Measurements from ENCODE around the gene SCYGR8. TPM values are rescaled to one million over a fixed set of nuclear protein-coding genes. Genes with fewer than 3 reads are reported as not detected.

SCYGR8 gene
- total and polyA plus RNA-seq, 10 of the 15 experiments (the other 5 are each of a cell fraction or from before 2014, with no cell fraction given), result not detected

DNA sequence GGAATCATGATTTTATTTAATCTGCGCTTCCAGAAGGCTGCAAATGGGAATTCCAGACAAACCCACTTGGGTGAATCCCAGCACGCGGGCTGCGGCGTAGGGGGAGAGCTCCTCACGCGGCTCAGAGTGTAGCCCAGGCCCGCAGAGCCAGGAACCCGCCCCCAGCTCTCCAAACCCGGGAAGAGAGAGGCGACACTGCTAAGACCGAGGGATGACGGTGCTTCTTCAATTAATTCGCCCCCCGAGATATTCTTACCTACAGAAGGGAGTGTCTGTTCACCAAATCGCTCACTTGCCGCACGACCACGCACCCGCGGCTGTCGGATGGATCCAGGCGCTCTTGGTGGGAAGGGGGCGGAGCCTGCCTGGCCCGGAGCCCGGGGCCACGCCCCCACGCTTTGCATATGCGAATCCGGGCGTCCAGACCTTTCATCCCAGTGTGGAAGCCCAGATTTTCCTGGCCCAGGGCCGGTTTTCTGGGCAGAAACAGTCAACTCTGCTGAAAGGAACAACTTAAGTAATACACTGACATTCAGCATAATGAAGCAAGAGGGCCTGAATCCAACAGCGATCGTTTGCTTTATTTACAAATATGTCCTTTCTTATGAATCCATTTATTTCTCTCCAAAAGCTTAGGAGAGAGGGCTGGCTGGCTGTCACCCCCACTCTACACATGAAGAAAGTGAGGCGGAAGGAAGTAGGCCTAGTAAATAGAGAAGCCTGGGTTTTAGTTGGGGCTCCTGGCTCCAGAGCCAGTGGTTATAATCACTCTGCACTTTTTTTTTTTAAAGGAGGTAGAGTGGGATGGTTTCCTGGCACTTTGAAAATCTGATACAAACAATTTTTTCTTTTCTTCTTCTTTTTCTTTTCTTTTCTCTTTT is 27.8 kb upstream of the SCYGR8 start, which contains the start of gene SLC19A3 (continued):
- TF ChIP-seq, protein P1, sequence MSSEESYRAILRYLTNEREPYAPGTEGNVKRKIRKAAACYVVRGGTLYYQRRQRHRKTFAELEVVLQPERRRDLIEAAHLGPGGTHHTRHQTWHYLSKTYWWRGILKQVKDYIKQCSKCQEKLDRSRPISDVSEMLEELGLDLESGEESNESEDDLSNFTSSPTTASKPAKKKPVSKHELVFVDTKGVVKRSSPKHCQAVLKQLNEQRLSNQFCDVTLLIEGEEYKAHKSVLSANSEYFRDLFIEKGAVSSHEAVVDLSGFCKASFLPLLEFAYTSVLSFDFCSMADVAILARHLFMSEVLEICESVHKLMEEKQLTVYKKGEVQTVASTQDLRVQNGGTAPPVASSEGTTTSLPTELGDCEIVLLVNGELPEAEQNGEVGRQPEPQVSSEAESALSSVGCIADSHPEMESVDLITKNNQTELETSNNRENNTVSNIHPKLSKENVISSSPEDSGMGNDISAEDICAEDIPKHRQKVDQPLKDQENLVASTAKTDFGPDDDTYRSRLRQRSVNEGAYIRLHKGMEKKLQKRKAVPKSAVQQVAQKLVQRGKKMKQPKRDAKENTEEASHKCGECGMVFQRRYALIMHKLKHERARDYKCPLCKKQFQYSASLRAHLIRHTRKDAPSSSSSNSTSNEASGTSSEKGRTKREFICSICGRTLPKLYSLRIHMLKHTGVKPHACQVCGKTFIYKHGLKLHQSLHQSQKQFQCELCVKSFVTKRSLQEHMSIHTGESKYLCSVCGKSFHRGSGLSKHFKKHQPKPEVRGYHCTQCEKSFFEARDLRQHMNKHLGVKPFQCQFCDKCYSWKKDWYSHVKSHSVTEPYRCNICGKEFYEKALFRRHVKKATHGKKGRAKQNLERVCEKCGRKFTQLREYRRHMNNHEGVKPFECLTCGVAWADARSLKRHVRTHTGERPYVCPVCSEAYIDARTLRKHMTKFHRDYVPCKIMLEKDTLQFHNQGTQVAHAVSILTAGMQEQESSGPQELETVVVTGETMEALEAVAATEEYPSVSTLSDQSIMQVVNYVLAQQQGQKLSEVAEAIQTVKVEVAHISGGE (CRISPR knock-in tag; IDR thresholded peaks at IDR 0.05), result no peak
- TF ChIP-seq HDAC2 (IDR thresholded peaks at IDR 0.05) (no peak), FOS (IDR thresholded peaks at IDR 0.05; ENCODE audit: borderline replicate concordance, extremely low read depth, insufficient read length) (no peak), SMC3 (IDR thresholded peaks at IDR 0.05; ENCODE audit: borderline replicate concordance, low read length) (no peak), CBX5 (IDR thresholded peaks at IDR 0.05; ENCODE audit: low read depth) (no peak), ZNF207 (IDR thresholded peaks at IDR 0.05; ENCODE audit: borderline replicate concordance) (no peak), ZNF217 (IDR thresholded peaks at IDR 0.05) (no peak), PAX5 (IDR thresholded peaks at IDR 0.05; ENCODE audit: borderline replicate concordance, low read depth, low read length) (no peak), POU2F2 (IDR thresholded peaks at IDR 0.05; ENCODE audit: borderline replicate concordance, low read depth, low read length) (no peak), RBBP5 (conservative IDR thresholded peaks at IDR 0.05) (no peak)
- TF ChIP-seq, protein P2, sequence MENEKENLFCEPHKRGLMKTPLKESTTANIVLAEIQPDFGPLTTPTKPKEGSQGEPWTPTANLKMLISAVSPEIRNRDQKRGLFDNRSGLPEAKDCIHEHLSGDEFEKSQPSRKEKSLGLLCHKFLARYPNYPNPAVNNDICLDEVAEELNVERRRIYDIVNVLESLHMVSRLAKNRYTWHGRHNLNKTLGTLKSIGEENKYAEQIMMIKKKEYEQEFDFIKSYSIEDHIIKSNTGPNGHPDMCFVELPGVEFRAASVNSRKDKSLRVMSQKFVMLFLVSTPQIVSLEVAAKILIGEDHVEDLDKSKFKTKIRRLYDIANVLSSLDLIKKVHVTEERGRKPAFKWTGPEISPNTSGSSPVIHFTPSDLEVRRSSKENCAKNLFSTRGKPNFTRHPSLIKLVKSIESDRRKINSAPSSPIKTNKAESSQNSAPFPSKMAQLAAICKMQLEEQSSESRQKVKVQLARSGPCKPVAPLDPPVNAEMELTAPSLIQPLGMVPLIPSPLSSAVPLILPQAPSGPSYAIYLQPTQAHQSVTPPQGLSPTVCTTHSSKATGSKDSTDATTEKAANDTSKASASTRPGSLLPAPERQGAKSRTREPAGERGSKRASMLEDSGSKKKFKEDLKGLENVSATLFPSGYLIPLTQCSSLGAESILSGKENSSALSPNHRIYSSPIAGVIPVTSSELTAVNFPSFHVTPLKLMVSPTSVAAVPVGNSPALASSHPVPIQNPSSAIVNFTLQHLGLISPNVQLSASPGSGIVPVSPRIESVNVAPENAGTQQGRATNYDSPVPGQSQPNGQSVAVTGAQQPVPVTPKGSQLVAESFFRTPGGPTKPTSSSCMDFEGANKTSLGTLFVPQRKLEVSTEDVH (IDR thresholded peaks at IDR 0.05; ENCODE audit: low read depth, partially characterized antibody), result no peak
